ENCODE results near the gene ITGA1.

The ITGA1 gene

GRCh38 chr5:52903142-52903541, 115.4 kb downstream of the ITGA1 start:
- Histone ChIP-seq H3K27me3 (ENCODE audit: insufficient read depth, poor library complexity, severe bottlenecking) (no peaks in the 10 kb centered on the region), H3K27ac (replicated peaks) (no peak overlapping the region), H3K4me3 (replicated peaks; ENCODE audit: insufficient read depth, low read length) (no peak overlapping the region)
- TF ChIP-seq GABPA (IDR thresholded peaks at IDR 0.05; ENCODE audit: low read depth) = no peak
- no peak for TF ChIP-seq REST (IDR thresholded peaks at IDR 0.05; ENCODE audit: insufficient replicate concordance, low read depth)
- no peak for DNase-seq (ENCODE audit: low read depth in 1 of 2, low spot score in 1 of 2)

- Histone ChIP-seq H3K4me3 (replicated peaks; ENCODE audit: insufficient read depth, low read length) (no peak overlapping the region), H3K27ac (replicated peaks) (no peak overlapping the region), H3K27me3 (ENCODE audit: insufficient read depth, poor library complexity, severe bottlenecking) (no peaks in the 10 kb centered on the region)
- DNase-seq (ENCODE audit: low read depth in 1 of 2, low spot score in 1 of 2) = no peak
- TF ChIP-seq POLR2AphosphoS5 (IDR thresholded peaks at IDR 0.05; ENCODE audit: low read depth) (no peak), SPI1 (IDR thresholded peaks at IDR 0.05; ENCODE audit: borderline replicate concordance, low read depth) (no peak), GABPA (IDR thresholded peaks at IDR 0.05; ENCODE audit: low read depth) (no peak), REST (IDR thresholded peaks at IDR 0.05; ENCODE audit: insufficient replicate concordance, low read depth) (no peak)
- TF ChIP-seq, protein P1, sequence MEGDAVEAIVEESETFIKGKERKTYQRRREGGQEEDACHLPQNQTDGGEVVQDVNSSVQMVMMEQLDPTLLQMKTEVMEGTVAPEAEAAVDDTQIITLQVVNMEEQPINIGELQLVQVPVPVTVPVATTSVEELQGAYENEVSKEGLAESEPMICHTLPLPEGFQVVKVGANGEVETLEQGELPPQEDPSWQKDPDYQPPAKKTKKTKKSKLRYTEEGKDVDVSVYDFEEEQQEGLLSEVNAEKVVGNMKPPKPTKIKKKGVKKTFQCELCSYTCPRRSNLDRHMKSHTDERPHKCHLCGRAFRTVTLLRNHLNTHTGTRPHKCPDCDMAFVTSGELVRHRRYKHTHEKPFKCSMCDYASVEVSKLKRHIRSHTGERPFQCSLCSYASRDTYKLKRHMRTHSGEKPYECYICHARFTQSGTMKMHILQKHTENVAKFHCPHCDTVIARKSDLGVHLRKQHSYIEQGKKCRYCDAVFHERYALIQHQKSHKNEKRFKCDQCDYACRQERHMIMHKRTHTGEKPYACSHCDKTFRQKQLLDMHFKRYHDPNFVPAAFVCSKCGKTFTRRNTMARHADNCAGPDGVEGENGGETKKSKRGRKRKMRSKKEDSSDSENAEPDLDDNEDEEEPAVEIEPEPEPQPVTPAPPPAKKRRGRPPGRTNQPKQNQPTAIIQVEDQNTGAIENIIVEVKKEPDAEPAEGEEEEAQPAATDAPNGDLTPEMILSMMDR (IDR thresholded peaks at IDR 0.05; ENCODE audit: insufficient read depth, low read length) = no peak
Observed at GRCh38 chr5:52906343-52906742, 118.6 kb downstream of the ITGA1 start.

- H3K4me3 ChIP-seq (replicated peaks; ENCODE audit: insufficient read depth, low read length) = no peak overlapping the region
- no peak for DNase-seq (ENCODE audit: low read depth in 1 of 2, low spot score in 1 of 2)
- H3K27ac ChIP-seq (replicated peaks) = no peak overlapping the region
- TF ChIP-seq GABPA (IDR thresholded peaks at IDR 0.05; ENCODE audit: low read depth) (no peak), POLR2AphosphoS5 (IDR thresholded peaks at IDR 0.05; ENCODE audit: low read depth) (no peak), REST (IDR thresholded peaks at IDR 0.05; ENCODE audit: insufficient replicate concordance, low read depth) (no peak), SPI1 (IDR thresholded peaks at IDR 0.05; ENCODE audit: borderline replicate concordance, low read depth) (no peak)
- TF ChIP-seq, protein P1 (IDR thresholded peaks at IDR 0.05; ENCODE audit: insufficient read depth, low read length) = no peak
- no peaks in the 10 kb centered on the region for H3K27me3 ChIP-seq (ENCODE audit: insufficient read depth, poor library complexity, severe bottlenecking)
Observed at GRCh38 chr5:52906845-52907244, 119.1 kb downstream of the ITGA1 start.

DNA sequence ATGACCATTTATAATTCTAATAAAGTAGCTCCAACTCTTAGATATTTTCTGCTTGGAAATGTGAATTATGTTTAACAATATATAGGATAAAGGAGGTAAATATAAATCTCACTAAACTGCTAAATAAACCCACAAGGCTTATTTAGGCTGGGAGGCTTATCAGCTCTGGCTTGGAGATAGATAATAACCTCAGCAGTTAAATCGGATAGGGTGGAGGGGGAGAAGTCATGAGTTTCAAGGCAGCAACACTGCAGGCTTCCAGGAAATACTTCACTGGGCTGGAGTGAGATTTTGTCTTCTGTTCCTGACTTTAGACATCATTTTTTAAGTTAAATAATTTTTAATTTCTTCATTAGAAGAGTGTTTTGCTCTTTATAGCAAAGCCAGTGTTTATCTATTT, 121.5 kb downstream of the ITGA1 start:
- DNase-seq (ENCODE audit: low read depth in 1 of 2, low spot score in 1 of 2) = no peak
- no peak overlapping the region for H3K4me3 ChIP-seq (replicated peaks; ENCODE audit: insufficient read depth, low read length)
- no peak for TF ChIP-seq REST (IDR thresholded peaks at IDR 0.05; ENCODE audit: insufficient replicate concordance, low read depth)
- TF ChIP-seq, protein P1 (IDR thresholded peaks at IDR 0.05; ENCODE audit: insufficient read depth, low read length) = no peak
- TF ChIP-seq GABPA (IDR thresholded peaks at IDR 0.05; ENCODE audit: low read depth) = no peak
- no peak for TF ChIP-seq POLR2AphosphoS5 (IDR thresholded peaks at IDR 0.05; ENCODE audit: low read depth)
- TF ChIP-seq SPI1 (IDR thresholded peaks at IDR 0.05; ENCODE audit: borderline replicate concordance, low read depth) = no peak
- no peak overlapping the region for H3K27ac ChIP-seq (replicated peaks)
- no peaks in the 10 kb centered on the region for H3K27me3 ChIP-seq (ENCODE audit: insufficient read depth, poor library complexity, severe bottlenecking)
